Fibroblast of the conjunctiva (primary cell): ENCODE data around the gene CCNL2.
"Not testable (repeated sequence)": the region's sequence is repeated elsewhere in the genome, so short reads cannot be mapped to it uniquely, and the experiment has no call there.

Experiments used
- DNase-seq: peaks from one replicate; pipeline ENCODE4 v3.0.0-alpha.2; 2010; ENCODE audit warnings: low read depth

CCNL2 gene

GRCh38 chr1:1432274-1432950 lies 33.3 kb upstream of the CCNL2 start:
- DNase-seq, result no peak

GRCh38 chr1:1431845-1432273 lies 32.7 kb upstream of the CCNL2 start:
- no peak for DNase-seq

GRCh38 chr1:1430992-1431844 lies 32.1 kb upstream of the CCNL2 start:
- DNase-seq, result no peak

- DNase-seq, result peak; percentile 35
These were observed 31.2 kb upstream of the CCNL2 start for GRCh38 chr1:1430114-1430982.

- no peak for DNase-seq
These were observed 30.5 kb upstream of the CCNL2 start for GRCh38 chr1:1429671-1430073.

GRCh38 chr1:1428967-1429366 lies 29.8 kb upstream of the CCNL2 start:
- DNase-seq, result not testable (repeated sequence)

- DNase-seq, result no peak
These were observed 29.0 kb upstream of the CCNL2 start for GRCh38 chr1:1428174-1428573.

GRCh38 chr1:1427820-1428148 lies 28.6 kb upstream of the CCNL2 start:
- no peak for DNase-seq

- DNase-seq, result no peak
These were observed 28.1 kb upstream of the CCNL2 start for GRCh38 chr1:1427106-1427819.

- no peak for DNase-seq
These were observed 27.5 kb upstream of the CCNL2 start for GRCh38 chr1:1426496-1427105.

GRCh38 chr1:1425753-1426495 lies 26.8 kb upstream of the CCNL2 start:
- no peak for DNase-seq

- DNase-seq, result no peak
These were observed 26.3 kb upstream of the CCNL2 start for GRCh38 chr1:1425426-1425752.

- no peak for DNase-seq
These were observed 25.6 kb upstream of the CCNL2 start for GRCh38 chr1:1424707-1425106.

GRCh38 chr1:1423245-1423597 lies 24.1 kb upstream of the CCNL2 start:
- no peak for DNase-seq

- no peak for DNase-seq
These were observed 23.5 kb upstream of the CCNL2 start for GRCh38 chr1:1422465-1423244.

GRCh38 chr1:1421907-1422464 lies 22.9 kb upstream of the CCNL2 start:
- no peak for DNase-seq

GRCh38 chr1:1421147-1421906 lies 22.2 kb upstream of the CCNL2 start, which contains the start of gene ANKRD65:
Gene ANKRD65 (minus strand): TSS chr1:1421276. CDS start chr1:1421005, 271 bp downstream.
- no peak for DNase-seq

- DNase-seq, result no peak
These were observed 21.6 kb upstream of the CCNL2 start for GRCh38 chr1:1420654-1421141.
